Effector CD8-positive, alpha-beta T cell (primary cell): ENCODE data around the gene MAGI2.

Experiments
- DNase-seq: peaks from one replicate; lab custom pipeline; 2025; lab: John Stamatoyannopoulos, UW

MAGI2 gene

DNA sequence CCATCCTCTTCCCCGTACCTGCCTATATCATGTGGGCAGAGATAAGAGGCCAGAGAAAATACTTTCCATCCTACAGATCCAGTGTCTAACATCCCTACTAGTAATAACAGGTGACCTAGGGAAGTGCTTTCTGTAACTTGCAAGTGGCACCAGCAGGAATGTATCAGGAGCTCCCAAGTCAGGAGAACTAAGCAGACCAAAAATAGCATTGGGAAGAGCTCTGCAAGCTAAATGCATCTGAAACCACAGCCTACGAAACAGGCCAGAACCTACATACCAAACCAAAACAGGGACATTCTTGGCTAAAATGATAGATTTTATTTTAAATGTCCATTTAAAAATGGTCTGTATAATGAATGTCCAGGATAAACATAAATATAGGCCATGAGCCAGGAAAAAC lies 974.1 kb downstream of the MAGI2 start:
- no peak for DNase-seq

DNA sequence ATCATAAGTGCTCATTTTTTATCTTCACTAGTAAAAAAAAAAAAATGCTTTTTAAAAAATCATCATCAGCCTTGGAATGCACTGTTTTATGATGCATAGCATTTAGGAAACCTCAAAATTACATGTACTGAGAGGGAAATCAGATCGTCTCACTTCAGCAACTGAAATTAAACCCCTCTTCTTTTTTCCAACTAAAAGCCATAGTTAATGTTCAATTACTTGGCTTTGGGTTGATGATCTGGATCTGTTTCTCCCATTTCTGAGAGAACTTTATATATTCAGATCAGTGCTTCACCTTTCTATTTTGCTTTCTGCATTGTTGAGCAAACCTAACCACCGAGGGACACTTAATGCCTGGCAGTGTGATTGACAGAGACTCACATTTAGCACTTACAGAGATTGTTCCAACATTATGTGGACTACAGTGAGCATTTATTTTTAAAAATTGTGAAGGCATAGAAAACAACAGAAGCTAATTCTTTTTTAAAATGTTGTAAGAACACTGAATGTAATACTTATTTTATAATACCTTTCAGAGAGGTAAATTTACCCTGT lies 976.5 kb downstream of the MAGI2 start:
- DNase-seq, result no peak

DNA sequence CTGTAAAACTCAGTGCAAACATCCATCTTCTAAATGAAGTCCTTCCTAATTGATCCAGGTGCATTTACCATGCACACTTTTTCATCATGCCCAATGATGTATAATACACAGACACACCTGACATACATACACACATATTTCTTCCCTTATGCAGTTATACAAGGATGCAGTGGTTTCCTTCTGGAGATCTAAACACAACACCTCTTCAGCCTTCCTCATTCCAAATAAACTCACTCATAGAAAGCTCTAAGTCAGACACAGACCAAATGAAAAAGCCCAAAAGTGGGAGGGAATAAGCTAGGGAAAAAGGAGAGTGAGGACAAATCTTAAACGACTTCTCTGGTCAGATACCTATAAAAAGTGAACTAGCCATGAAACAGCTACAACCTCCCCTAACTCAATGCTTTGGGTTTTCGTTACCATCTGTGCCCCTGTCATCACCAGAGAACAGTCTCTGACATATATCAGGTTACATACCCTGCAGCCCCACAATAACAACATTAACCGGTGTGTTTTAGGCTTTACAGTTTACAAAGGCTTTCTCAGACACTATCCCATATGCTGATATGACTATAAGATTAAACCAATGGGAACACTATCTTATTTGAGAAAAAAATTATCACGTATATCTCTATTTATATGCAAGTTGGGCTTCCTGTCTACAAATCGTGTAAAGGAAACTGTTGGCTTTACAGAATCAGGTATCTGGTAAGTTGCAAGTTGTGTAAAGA lies 979.7 kb downstream of the MAGI2 start:
- no peak for DNase-seq

DNA sequence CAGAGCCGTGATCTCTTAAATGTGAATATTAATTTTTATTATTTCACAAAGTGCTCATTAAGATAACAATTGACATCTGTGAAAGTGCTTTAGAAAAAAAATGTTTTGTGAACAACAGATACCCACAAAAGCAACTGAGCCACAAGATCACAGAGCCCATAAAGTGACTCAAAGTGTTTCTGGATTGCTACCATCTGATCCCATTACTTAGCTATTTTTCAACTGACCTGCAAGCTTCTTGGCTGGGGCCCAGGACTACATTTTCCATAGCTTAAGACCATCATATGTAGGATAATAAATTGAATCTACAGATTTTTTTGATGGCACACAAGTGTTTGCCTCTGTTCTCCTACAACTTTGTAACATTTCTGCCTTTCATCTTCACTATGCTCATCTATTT lies 980.4 kb downstream of the MAGI2 start:
- no peak for DNase-seq

DNA sequence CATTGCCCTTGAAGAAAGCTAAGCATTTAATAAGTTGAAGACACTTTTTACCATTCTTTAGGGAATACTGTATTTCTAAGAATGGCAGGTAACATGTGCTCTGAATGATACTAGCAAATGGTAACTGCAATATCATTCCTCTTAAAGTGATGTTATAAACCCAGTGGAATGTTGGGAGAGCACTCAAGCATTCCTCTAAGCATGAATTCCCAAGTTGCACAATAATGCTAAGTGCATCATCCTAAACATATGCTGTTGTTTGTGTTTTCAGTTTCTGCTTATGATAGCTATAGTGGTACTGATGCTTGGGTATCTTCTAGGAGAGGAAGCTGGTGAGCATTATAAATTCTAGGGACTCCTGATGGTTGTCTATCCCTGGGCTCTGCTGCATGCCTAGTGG lies 980.9 kb downstream of the MAGI2 start:
- DNase-seq, result no peak

DNA sequence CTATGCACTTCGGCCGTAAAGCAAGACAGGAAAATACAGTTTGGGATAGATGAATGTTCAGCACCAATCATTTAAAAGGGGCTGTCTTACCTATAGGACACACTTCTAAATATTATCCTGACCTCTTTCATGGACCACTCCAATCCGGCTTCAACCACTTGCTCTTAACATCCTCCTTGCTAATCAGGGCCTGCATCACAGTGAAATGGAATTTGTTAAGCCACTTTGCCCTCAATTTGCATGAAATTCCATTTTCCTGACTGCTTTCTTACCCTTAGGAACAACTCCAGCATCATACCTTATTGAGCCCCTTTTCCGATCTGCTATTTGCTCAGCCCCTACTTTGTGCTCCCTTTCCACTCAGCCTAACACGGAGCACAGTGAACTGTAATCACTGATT lies 987.6 kb downstream of the MAGI2 start:
- no peak for DNase-seq

DNA sequence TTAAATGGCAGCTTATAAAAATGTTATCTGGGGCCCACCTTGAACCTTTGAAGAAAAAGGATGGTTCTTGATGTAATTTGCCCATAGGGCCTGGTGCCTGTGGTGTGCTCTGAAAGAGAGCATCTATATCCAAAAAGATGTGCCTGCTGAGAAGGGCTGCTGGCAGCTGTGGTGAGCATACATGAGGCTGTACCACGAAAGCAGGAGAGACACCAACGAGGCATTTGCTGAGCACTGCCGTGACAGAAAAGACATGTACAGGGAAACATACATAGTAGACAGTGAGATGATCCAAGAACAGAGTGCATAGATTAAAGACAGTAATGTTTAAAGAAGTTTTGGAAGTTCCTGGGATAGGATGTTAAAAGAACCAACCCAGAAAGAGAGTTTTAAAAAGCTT lies 990.4 kb downstream of the MAGI2 start:
- no peak for DNase-seq

DNA sequence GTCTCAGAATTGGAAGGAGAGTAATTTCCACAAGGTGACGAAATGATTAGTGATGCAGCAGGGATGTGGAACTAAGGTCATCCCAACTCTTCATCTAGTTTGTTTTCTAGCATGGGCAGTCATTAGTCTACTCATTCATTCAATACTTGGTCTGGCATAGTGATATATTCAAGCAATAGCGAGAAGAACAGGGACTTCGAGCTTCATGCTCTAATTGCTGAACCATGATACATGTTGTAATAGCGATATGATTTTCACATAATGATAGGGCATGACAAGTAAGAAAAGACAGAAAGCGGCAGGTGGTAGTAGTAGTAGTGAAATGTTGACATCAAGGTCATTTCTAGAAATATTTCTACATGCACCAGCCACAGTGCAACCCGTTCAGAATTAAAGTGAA lies 1002.8 kb downstream of the MAGI2 start:
- no peak for DNase-seq

DNA sequence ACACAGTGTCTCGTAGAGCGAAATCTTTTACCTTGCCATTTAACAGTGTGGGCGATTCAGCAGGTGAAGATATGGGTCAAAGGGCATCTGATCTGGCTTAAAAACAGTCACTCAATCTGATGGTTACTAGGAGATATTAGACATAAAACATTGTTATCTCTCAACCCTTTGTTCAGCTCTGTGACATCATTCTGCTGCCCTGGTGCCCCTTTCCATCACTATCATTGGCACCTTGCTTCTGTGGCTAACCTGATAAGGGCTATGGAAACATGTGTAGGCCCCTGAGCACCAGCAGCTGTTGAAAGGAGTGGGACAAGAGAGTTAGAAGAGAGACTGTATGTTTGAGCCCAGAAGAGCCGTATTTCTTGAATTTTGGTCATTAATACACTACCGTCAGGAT lies 1004.6 kb downstream of the MAGI2 start:
- no peak for DNase-seq

DNA sequence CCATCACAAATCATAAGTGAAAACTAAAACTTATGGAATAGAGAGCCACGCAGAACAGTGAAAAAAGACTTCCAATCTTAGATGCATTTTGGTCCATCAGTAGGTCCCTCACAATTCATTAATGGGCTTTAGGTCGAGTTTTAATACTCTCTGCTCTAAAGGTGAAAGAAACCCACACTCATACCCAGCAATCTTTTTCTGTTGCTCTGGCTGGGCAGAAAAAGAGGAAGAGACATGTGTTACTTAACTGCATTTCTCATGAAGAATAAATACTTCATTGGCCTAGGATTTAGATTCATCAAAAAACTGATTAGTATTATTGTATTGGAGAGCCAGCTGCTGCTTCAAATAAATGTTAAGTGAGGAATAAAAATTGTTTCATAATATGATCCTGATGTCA lies 1009.2 kb downstream of the MAGI2 start:
- DNase-seq, result no peak

DNA sequence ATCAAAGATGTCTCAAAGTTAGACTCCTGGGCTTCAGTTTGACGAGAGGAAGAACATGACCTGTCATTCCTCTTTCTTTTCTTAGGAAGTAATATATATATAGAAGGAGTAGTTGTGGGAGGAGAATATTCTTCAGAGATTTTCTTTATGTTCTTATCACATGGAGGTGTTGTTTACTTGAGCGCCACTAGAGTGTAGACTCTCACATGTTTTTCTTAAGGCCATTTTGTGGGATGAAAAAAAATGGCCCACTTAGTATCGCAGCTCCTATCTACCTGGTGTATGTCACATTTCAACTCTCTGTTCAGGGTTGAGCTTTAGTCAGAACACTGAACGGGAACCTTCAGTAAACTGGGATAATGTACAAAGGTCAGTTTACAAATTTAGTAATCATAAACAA lies 1009.7 kb downstream of the MAGI2 start:
- no peak for DNase-seq

DNA sequence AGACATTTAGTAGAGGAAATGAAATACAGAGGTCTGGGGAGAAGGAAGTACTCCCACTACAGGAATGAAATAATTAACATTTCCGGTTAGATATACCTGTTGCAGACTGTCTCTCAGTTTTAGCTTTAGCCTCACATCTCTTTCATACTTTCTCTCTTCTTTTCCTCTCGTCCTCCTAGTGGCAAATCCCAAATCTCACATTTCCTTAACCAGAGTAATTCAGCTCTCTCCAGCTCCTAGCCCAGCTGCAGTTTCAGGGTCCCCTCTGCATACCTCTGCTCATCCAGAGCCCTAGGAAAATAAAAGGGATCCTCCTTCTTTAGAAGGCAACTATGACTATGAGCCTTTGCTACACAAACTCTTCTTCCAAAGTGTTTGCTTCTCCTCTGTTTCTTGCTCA lies 1011.7 kb downstream of the MAGI2 start:
- DNase-seq, result no peak

DNA sequence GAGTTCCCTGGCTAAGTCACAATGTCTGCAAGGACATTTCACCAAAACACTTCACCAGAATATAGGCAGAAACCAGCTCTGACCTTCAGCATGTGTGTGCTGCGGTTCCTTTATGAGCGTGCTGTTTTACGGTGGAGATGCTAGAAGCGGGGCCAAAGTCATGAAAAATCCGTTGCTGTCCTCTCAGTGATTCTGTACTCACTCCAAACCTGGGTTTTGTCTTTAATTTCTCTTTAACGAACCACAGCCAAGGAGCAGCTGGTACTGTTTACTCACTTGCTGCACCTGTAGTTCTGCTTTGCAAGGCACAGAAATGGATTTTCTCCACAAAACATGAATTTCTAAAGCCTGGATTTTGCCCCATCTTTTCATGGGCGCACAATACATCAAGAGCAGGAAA lies 1015.0 kb downstream of the MAGI2 start:
- no peak for DNase-seq

DNA sequence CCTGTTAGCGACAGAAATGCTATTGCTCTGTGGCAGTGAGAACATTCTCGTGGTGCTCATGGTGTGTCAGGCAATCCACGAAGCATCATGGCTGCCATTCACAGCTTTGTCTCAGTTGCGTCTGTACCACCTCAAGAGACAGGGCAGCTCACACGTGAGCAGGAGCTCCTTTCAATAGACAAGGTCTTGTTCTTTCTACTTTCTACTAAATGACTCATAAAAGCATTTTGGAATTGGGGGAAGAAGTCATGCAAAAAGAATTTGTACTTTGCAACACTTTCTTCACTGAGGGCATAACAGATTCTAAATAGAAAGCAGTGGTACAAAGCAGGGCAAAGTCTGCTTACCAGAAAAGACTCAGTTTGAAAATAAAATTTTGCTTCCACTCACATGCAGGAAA lies 1016.3 kb downstream of the MAGI2 start:
- DNase-seq, result no peak

DNA sequence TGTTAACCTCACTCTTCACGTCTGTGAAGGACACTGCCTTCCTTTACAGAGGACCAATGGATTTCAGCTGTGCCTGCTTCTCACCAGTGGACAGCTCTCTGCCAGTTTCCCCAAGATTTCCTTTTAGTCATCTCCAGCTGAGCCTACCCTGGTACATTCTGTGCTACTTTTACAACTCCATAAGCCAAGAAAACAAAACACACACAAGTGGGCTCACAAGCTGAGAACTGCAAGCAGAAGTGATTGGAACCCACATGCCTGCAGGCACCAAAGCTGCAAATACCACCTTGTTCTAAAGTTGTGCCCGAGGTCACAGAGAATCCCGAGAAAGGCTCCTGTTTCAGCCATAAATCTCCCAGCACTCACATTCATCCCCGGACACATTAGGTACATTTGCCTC lies 1018.1 kb downstream of the MAGI2 start:
- DNase-seq, result no peak

DNA sequence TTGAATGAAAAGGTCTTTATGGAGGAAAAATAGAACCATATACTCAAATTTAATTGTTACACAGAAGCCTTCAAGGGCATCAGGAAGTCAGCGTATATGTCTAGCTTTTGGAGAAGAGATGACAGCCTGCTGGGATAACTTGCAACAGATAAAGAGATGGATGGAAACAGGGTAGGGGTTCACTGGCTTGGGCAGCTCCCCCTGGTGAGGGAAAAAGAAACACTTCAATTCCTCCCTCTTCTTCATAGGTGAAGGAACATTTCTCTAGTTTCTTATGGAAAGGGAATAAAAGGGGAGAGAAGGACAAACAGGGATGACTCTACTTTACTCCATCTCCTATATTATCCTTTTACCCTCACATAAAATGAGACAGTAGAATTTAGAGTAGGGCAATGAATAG lies 1019.2 kb downstream of the MAGI2 start:
- DNase-seq, result no peak

DNA sequence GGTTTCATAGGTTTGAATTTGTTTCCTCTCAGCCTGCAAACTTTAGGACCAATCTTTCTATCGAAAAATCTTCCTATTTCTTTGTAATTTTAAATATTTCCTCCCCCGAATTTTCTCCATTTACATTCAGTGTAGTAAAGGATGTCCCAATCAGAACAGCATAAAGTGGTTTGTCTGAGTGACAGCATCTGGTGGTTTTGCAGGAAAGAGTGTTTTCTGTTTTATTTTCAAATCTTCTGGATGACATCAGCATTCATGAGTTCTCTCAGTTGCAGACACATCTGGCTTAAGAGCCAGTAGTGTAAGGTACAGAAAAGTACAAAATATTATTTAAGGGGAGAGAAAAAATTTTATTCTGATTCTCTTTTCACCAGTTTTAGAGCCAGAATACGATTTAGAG lies 1020.0 kb downstream of the MAGI2 start:
- no peak for DNase-seq

DNA sequence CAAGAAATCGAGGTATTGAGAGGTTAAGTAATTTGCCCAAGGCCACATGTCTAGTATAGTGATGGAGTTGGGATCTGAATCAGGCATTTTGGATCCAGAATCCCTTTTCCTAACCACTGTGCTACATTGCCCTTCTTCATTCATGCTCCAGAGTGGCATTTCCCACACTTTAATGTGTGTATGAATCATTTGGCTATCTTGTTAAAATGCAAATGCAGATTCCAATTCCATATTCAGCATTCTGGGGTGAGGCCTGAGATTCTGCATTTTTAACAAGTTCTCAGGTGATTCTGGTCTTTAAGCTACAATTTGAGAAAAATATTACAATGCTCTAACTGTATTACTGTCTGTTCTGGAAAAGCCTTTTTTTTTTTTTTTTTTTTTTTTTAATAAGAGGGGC lies 1023.6 kb downstream of the MAGI2 start:
- DNase-seq, result no peak

DNA sequence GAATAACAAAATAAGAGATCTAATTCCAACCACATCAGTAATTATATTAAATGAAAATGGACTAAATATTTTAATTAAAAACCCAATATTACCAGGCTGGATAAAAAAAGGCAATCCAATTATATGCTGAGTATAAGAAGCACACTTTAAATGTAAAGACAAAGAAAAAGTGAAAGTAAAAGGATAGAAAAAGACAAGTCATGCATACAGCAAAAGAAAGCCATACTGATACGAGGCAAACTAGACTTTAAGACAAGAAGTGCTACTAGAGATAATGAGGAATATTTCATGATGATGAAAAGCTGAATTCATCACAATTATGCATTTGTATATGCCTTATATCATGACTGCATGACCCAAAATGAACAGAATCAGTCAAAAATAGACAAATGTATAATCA lies 1026.3 kb downstream of the MAGI2 start:
- DNase-seq, result no peak

DNA sequence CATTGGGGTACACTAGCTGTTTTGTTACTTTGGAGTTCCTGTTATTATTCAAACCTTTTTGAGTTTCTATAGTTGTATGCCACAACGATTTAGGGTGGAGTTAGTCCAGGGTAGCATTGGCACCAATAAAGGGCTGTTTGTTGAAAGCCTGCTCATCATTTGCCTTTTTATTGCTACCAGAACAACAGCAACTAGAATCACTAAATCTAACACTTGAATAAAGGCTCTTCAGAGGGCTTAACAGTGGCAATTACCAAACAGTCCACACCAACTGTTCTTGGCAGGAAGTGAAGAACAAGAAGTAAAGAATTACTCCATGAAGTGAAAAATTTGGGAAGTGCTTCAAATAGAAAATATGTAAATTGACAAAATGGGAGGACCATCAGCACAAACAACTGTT lies 1033.5 kb downstream of the MAGI2 start:
- DNase-seq, result no peak

DNA sequence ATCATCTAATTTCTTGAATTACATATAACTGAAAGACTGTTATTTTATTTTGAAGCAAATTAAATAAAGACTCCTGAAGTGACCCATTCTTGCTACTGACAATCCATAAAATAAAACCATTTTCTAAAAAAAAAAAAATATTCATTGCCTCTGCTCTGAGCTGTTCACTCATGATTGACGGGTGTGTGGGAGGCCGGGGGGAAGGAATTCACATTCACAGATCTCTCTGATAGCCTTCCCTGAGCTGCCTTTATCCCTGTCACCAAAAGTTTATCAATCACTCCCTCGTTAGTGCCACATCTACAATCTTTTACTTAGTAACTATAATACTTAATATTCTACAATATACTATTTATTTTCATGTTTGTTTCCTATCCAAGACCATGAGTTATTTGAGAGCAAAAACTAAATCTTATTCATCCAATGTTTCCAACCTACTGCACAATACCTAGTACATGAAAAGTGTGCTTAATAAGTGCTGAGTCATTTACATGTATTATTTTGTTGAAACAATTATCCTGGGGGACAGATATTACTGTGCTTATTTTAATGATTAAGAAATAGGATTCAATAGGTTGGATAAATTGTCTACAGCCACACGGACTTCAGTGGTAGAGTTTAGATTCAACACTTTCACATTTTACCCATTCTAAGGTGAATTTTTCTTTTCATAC lies 1036.2 kb downstream of the MAGI2 start:
- DNase-seq, result no peak

DNA sequence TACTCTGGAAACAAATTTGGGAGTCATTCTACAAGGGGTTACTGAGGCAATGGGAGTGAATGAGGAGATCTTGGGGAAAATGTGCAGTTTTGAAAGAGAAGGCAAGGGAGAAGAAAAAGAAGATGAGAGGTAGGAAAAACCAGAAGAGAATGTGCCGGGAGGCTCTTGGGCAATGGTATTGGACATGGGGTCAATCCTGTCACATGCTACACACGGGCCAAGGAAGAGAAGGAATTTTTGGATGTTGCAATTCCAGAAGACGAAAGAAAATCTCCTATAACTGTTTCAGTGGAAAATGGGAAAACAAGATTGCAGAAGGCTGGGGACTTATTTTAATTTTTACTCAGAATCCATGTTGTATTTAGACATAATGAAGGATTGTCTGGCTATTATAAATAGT lies 1039.9 kb downstream of the MAGI2 start:
- no peak for DNase-seq

DNA sequence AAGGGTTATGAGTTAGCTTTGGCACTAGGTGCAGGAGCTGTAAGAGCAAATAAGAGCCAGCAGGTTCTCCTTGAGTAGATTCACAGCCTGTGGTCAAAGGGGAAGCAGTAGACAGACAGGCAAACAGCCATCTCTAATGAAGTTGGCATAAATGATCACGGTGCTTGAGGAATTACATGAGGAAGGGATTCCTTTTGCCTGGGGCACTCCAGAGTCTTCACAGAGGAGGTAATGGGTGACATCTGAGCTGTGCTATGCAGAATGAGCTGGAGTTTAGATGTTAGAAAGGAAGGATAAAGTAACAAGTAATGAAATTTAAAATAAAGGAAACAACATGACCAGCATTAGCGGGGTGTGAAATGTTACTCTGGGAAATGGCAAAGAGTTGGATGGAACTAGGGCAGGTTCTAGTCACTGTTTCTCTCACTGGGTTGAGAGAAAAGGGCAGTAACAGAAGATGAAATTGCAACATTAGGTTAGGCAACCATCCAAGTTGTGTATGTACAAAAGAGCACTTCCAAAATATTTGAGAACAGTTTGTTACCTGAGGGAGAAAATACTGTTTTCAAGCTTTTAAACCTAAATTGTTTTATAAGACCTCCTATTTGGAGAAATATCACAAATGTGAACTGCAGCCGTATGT lies 1041.1 kb downstream of the MAGI2 start:
- no peak for DNase-seq
